Measurements from ENCODE around the gene KLF6. TPM values are rescaled to one million over a fixed set of nuclear protein-coding genes. Genes with fewer than 3 reads are reported as not detected.

Gene KLF6
- total and polyA plus RNA-seq, 2 experiments from 2014 or later, result 19.6 to 35.4 TPM

DNA sequence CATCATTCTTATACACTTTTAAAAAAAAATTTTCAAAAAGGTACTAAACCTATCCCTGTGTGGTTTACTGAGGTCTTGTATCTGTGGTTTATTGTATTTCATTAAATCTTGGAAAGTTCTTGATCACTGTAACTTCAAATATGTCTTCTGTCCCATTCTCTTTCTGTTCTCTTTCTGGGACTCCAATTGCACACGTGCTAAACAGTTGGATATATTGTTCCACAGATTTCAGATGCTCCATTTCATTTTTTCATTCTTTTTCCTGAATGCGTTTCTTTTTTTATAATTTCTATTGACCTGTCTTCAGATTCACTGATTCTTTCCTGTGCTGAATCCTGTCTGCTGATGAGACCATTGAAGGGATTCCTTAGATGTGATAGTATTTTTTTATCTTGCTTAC is 4.6 kb upstream of the KLF6 start:
- H3K9me2 ChIP-seq (ENCODE audit: insufficient read depth), result no peaks in the 10 kb centered on the region
- 0 out of 2 replicates have a peak, but pooled peaks cover 5% of the 10 kb centered on the region for H3K27me3 ChIP-seq (ENCODE audit: insufficient read depth)
- Mint-ChIP-seq H3K27ac (no peak overlapping the region), H3K4me1 (peaks cover 25% of the 10 kb centered on the region), H3K27me3 (ENCODE audit: insufficient read depth, low read depth, poor library complexity) (peaks cover 11% of the 10 kb centered on the region), H3K4me3 (no peak overlapping the region), H3K36me3 (ENCODE audit: low read depth) (no peaks in the 10 kb centered on the region; the same call in 2 of the 3 replicates), H3K9me3 (peaks cover 12% of the 10 kb centered on the region)
- H4K20me1 ChIP-seq (replicated peaks; ENCODE audit: insufficient read depth), result no peaks in the 10 kb centered on the region
- TF ChIP-seq CREB1 (CRISPR knock-in tag; IDR thresholded peaks at IDR 0.05; ENCODE audit: low read depth), result no peak
- no peak for TF ChIP-seq EZH2phosphoT487 (IDR thresholded peaks at IDR 0.05; ENCODE audit: unreplicated experiment)
- TF ChIP-seq POLR2AphosphoS5 (IDR thresholded peaks at IDR 0.05; ENCODE audit: low read depth), result no peak
- TF ChIP-seq, protein P1, sequence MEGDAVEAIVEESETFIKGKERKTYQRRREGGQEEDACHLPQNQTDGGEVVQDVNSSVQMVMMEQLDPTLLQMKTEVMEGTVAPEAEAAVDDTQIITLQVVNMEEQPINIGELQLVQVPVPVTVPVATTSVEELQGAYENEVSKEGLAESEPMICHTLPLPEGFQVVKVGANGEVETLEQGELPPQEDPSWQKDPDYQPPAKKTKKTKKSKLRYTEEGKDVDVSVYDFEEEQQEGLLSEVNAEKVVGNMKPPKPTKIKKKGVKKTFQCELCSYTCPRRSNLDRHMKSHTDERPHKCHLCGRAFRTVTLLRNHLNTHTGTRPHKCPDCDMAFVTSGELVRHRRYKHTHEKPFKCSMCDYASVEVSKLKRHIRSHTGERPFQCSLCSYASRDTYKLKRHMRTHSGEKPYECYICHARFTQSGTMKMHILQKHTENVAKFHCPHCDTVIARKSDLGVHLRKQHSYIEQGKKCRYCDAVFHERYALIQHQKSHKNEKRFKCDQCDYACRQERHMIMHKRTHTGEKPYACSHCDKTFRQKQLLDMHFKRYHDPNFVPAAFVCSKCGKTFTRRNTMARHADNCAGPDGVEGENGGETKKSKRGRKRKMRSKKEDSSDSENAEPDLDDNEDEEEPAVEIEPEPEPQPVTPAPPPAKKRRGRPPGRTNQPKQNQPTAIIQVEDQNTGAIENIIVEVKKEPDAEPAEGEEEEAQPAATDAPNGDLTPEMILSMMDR (conservative IDR thresholded peaks at IDR 0.05; ENCODE audit: low read depth in 2 of 2), result no peak
- TF ChIP-seq, protein P2, sequence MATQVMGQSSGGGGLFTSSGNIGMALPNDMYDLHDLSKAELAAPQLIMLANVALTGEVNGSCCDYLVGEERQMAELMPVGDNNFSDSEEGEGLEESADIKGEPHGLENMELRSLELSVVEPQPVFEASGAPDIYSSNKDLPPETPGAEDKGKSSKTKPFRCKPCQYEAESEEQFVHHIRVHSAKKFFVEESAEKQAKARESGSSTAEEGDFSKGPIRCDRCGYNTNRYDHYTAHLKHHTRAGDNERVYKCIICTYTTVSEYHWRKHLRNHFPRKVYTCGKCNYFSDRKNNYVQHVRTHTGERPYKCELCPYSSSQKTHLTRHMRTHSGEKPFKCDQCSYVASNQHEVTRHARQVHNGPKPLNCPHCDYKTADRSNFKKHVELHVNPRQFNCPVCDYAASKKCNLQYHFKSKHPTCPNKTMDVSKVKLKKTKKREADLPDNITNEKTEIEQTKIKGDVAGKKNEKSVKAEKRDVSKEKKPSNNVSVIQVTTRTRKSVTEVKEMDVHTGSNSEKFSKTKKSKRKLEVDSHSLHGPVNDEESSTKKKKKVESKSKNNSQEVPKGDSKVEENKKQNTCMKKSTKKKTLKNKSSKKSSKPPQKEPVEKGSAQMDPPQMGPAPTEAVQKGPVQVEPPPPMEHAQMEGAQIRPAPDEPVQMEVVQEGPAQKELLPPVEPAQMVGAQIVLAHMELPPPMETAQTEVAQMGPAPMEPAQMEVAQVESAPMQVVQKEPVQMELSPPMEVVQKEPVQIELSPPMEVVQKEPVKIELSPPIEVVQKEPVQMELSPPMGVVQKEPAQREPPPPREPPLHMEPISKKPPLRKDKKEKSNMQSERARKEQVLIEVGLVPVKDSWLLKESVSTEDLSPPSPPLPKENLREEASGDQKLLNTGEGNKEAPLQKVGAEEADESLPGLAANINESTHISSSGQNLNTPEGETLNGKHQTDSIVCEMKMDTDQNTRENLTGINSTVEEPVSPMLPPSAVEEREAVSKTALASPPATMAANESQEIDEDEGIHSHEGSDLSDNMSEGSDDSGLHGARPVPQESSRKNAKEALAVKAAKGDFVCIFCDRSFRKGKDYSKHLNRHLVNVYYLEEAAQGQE (IDR thresholded peaks at IDR 0.05; ENCODE audit: unreplicated experiment), result no peak
- TF ChIP-seq ZNF331 (CRISPR knock-in tag; IDR thresholded peaks at IDR 0.05; ENCODE audit: low read depth), result no peak
- no peak for TF ChIP-seq EZH2 (IDR thresholded peaks at IDR 0.05; ENCODE audit: low read depth, unreplicated experiment)
- TF ChIP-seq NANOG (IDR thresholded peaks at IDR 0.05; ENCODE audit: borderline replicate concordance), result no peak
- H3K79me2 ChIP-seq (replicated peaks; ENCODE audit: insufficient read depth), result no peaks in the 10 kb centered on the region
- no peak overlapping the region for H3K4me2 ChIP-seq
- no peak overlapping the region for H3K4me3 ChIP-seq
- H2AFZ ChIP-seq, result no peak overlapping the region
- H3K4me1 ChIP-seq (ENCODE audit: insufficient read depth), result peaks cover 16% of the 10 kb centered on the region
- H3K36me3 ChIP-seq (ENCODE audit: insufficient read depth), result no peaks in the 10 kb centered on the region
- no peak overlapping the region for H3K27ac ChIP-seq (ENCODE audit: low read depth)
- DNase-seq (ENCODE audit: low spot score), result no peak
- no peaks in the 10 kb centered on the region for H3F3A ChIP-seq (replicated peaks; ENCODE audit: low read depth)
- no peak for ATAC-seq

DNA sequence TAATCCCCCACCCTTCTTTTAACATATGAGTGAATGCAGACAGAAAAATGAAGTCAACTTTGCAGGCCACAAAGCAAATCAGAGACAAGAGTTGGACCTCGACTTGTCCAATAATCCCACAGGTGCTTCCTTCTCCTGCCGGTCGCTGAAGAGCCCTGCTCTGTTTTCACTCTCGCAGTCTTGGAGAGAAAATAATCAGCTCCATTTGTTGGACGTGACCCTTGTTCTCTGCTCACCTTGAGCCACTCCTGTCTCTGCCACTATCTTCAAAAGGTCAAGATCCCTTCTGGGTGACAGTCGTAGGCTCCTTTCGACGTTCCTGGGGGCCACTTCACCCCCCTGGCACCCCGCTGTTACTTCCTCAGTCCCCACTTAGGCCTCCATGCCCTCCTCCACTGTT is 2.8 kb upstream of the KLF6 start:
- ATAC-seq (no peak), DNase-seq (ENCODE audit: low spot score) (no peak)
- H3K4me2 ChIP-seq, result no peak overlapping the region
- H3K79me2 ChIP-seq (replicated peaks; ENCODE audit: insufficient read depth), result peaks cover 18% of the 10 kb centered on the region
- Mint-ChIP-seq H3K4me3 (no peak overlapping the region), H3K36me3 (ENCODE audit: low read depth) (peaks cover 7% of the 10 kb centered on the region; the same call in 2 of the 3 replicates), H3K27ac (no peak overlapping the region), H3K27me3 (ENCODE audit: insufficient read depth, low read depth, poor library complexity) (peaks cover 24% of the 10 kb centered on the region), H3K4me1 (peaks cover 30% of the 10 kb centered on the region), H3K9me3 (peaks cover 6% of the 10 kb centered on the region)
- no peaks in the 10 kb centered on the region for H3K9me2 ChIP-seq (ENCODE audit: insufficient read depth)
- no peak overlapping the region for H2AFZ ChIP-seq
- H3K27me3 ChIP-seq (ENCODE audit: insufficient read depth), result 0 out of 2 replicates have a peak, but pooled peaks cover 5% of the 10 kb centered on the region
- H4K20me1 ChIP-seq (replicated peaks; ENCODE audit: insufficient read depth), result peaks cover 7% of the 10 kb centered on the region
- H3F3A ChIP-seq (replicated peaks; ENCODE audit: low read depth), result no peaks in the 10 kb centered on the region
- no peak overlapping the region for H3K27ac ChIP-seq (ENCODE audit: low read depth)
- H3K4me1 ChIP-seq (ENCODE audit: insufficient read depth), result peaks cover 16% of the 10 kb centered on the region
- H3K36me3 ChIP-seq (ENCODE audit: insufficient read depth), result no peaks in the 10 kb centered on the region
- H3K4me3 ChIP-seq, result no peak overlapping the region
- TF ChIP-seq, protein P1 (conservative IDR thresholded peaks at IDR 0.05; ENCODE audit: low read depth in 2 of 2), result no peak
- TF ChIP-seq CREB1 (CRISPR knock-in tag; IDR thresholded peaks at IDR 0.05; ENCODE audit: low read depth) (no peak), EZH2phosphoT487 (IDR thresholded peaks at IDR 0.05; ENCODE audit: unreplicated experiment) (no peak), ZNF114 (CRISPR knock-in tag; IDR thresholded peaks at IDR 0.05) (no peak)
